GM23248 (cell line): ENCODE measurements around the gene SPTAN1.

ENCODE experiments used
- EZH2 ChIP-seq: fragments of 200-600 bp; sonication (generic); IDR thresholded peaks from 2 replicates; pipeline ENCODE4 v1.6.1; 2018; ENCODE audit warnings: antibody characterized with exemption, mild to moderate bottlenecking; ENCODE audit not compliant: insufficient read depth, poor library complexity, severe bottlenecking
- EZH2phosphoT487 ChIP-seq: fragments of 200-600 bp; sonication (generic); IDR thresholded peaks from 2 replicates; pipeline ENCODE4 v1.6.1; 2018; ENCODE audit warnings: antibody characterized with exemption, moderate library complexity, mild to moderate bottlenecking, low read depth; ENCODE audit not compliant: insufficient read depth

- no peak for TF ChIP-seq EZH2phosphoT487
- no peak for TF ChIP-seq EZH2
Measured at GRCh38 chr9:128638580-128638979, 86.2 kb downstream of the SPTAN1 start.
